Stimulated activated CD4-positive, alpha-beta T cell treated with anti-CD3 and anti-CD28 coated beads, Interleukin-2, amount 100 ng/mL, for 48 hours (primary cell): ENCODE results near the gene GFM1.

Experiments used
- DNase-seq, 2 donors: peaks; one replicate each; pipeline ENCODE4 v3.0.0-alpha.2; 2020

The GFM1 gene

GRCh38 chr3:158644345-158644908, at the start of gene GFM1:
Gene GFM1 (plus strand): TSS chr3:158644527. CDS start chr3:158644635, 108 bp downstream.
- peak; percentile 78 to 82 for DNase-seq

- no peak for DNase-seq
Observed at GRCh38 chr3:158600787-158601186, 43.5 kb upstream of the GFM1 start.

- no peak for DNase-seq
Observed at GRCh38 chr3:158602227-158602626, 42.1 kb upstream of the GFM1 start.

GRCh38 chr3:158617982-158618875, 26.1 kb upstream of the GFM1 start:
- DNase-seq: no peak

GRCh38 chr3:158625881-158626280, 18.4 kb upstream of the GFM1 start:
- DNase-seq: no peak

GRCh38 chr3:158631981-158632380, 12.3 kb upstream of the GFM1 start:
- DNase-seq: no peak

- no peak for DNase-seq
Observed at GRCh38 chr3:158640646-158641045, 3.7 kb upstream of the GFM1 start.

GRCh38 chr3:158642005-158642404, 2.3 kb upstream of the GFM1 start:
- DNase-seq: no peak

GRCh38 chr3:158642474-158643210, 1.7 kb upstream of the GFM1 start:
- DNase-seq: no peak

GRCh38 chr3:158649791-158650190, 5.5 kb downstream of the GFM1 start:
- no peak for DNase-seq

- no peak for DNase-seq
Observed at GRCh38 chr3:158651192-158651591, 6.9 kb downstream of the GFM1 start.

- DNase-seq: no peak
Observed at GRCh38 chr3:158652463-158652862, 8.1 kb downstream of the GFM1 start.

GRCh38 chr3:158658889-158659288, 14.6 kb downstream of the GFM1 start:
- DNase-seq: no peak

- DNase-seq: peak; percentile 43 to 45
Observed at GRCh38 chr3:158659454-158660237, 15.3 kb downstream of the GFM1 start.

- DNase-seq: no peak
Observed at GRCh38 chr3:158660711-158661110, 16.4 kb downstream of the GFM1 start.

- no peak for DNase-seq
Observed at GRCh38 chr3:158663246-158663645, 18.9 kb downstream of the GFM1 start.

GRCh38 chr3:158663832-158664231, 19.5 kb downstream of the GFM1 start:
- DNase-seq: no peak

GRCh38 chr3:158666416-158666815, 22.1 kb downstream of the GFM1 start:
- DNase-seq: no peak

- no peak for DNase-seq
Observed at GRCh38 chr3:158668506-158668905, 24.2 kb downstream of the GFM1 start.

GRCh38 chr3:158671821-158672214, 27.5 kb downstream of the GFM1 start:
- no peak for DNase-seq

GRCh38 chr3:158672215-158673176, 28.2 kb downstream of the GFM1 start, which contains the start of gene LXN:
Gene LXN (minus strand): TSS chr3:158672648. CDS start chr3:158672478, 170 bp downstream.
- peak; percentile 68 to 71 for DNase-seq

GRCh38 chr3:158678687-158679086, 34.4 kb downstream of the GFM1 start:
- no peak for DNase-seq
